H4 (cell line): ENCODE measurements around the gene FNDC10. TPM values are rescaled to one million over a fixed set of nuclear protein-coding genes. Genes with fewer than 3 reads are reported as not detected.
"Not testable (repeated sequence)": the region's sequence is repeated elsewhere in the genome, so short reads cannot be mapped to it uniquely, and the experiment has no call there.

Experiments
- DNase-seq: peaks from one replicate; pipeline ENCODE4 v3.0.0-alpha.2; 2015; ENCODE audit warnings: low spot score
- total RNA-seq: library from RNA; depleted of rRNA; stranded (reverse); fragments of >200 nt; shearing (Covaris generic); gene quantifications from 2 replicates; pipeline ENCODE4 v1.2.3, GENCODE V29; 2014

The FNDC10 gene
- total RNA-seq, 1 experiment from 2014 or later: 0.85 TPM

DNA sequence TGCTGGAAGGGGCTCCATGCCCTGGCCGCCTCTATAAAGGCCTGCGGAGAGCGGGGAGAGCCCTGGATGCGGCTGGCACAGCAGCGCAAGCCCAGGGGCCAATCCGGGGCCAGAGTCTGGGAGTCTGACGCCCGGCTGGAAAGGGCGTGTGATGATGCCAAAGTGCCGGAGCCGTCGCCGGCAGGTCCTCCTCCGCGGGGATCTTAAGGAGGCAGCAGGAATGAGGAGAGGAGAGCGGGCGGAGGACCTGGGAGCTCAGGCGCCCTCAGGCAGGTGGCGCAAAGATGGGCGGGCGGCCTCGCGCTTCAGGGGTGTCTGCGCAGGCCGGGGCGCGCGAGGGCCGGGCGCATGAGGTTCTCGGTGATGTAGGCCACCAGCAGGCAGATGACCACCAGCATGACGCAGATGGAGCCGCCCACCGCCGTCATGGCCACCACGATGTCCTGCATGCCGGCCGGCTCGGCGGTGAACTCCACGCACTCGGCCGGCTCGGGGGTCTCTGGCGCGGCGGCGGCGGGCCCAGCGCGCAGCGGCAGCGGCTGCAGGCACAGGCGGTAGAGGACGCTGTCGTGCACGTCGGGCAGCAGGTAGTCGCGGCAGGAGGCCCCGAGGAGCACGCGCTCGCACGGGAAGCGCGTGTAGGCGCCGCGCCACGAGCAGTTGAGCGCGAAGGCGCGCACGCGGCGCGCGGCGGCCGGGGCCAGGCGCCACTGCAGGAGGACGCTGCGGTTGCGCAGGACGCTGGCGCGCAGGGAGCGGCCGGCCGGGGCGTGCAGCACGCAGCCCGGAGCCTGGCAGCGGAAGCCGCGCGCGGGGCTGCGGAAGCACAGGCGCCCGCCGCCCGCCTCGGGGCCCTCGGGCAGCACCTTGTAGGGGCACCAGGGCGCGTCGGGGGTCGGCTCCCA lies 653 bp downstream of the FNDC10 start:
- DNase-seq: no peak

DNA sequence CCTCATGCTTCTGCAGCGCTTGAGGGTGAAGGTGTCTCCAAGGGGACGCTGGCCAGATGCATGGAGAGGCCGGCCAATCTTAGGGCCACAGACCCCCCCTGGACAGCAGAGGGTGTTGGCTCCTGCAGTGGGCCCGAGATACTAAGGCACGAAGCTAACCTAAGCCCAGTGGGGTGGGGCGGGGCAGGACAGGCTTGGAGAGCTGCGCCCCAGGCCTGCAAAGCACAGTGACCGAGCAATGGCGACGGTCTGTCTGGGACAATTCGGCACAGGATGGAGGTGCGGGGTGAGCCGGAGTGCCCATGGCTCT lies 1.3 kb downstream of the FNDC10 start:
- no peak for DNase-seq

DNA sequence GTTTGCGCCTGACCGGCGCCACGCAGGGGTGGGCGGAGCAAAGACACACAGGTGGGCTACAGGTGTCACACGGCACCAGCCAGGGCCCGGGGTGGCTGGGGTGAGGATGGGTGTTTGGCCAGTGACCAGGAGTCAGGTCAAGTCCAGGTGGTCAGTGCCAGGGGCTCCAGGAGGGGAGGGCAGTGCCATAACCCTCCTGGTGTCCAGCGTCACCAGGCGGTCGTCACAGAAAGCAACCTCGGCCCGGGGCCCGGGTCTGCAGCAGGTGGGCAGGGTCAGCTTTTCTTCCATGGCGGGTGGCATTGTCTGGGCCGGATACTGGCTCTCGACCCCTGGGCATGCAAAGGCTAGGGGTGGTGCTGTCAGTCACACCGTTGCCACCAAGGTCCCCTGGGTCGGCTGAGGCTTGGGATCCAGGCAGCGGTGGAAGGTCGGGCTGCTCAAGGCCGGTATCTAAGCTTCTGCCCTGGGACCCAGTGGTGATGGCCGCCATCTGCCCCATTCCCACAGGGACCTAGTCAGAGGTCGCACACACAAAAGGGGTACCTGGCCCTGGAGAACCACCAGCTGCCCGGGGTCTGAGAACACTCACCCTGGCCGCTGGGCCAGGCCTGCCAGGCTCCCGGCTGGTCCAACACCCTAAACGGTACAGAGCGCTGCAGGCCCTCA lies 1.8 kb downstream of the FNDC10 start:
- DNase-seq: no peak

DNA sequence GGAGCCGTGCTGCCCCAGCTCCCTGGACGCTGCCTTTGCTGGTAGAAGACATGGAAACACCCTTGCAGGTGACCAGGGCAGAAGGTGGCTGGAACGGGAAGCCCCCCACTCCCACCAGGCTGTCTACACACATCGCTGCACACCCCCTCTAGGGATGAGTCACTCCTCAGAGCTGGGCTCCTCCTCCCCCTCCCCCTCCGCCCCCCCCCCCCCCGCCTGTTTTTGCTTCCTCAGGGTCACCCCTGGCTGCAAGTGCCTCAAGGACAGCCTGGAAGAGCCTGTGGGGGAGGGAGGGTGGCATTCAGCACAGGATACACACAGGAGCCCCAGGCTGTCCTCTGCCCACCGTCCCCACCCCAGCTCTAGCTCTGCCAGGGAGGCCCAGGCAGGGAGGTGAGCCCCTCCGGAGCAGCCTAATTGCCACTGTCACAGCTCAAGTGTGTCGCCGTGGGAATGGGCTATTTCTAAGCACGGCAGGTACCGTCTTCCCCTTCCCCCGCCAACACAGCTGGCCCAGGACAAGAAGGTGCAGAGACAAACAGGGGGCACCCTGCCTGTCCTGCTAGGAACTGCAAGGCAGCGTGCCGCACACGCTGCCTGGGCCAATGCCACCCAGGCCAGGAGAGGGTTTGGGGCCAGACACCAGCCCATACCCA lies 2.5 kb downstream of the FNDC10 start:
- DNase-seq: no peak

DNA sequence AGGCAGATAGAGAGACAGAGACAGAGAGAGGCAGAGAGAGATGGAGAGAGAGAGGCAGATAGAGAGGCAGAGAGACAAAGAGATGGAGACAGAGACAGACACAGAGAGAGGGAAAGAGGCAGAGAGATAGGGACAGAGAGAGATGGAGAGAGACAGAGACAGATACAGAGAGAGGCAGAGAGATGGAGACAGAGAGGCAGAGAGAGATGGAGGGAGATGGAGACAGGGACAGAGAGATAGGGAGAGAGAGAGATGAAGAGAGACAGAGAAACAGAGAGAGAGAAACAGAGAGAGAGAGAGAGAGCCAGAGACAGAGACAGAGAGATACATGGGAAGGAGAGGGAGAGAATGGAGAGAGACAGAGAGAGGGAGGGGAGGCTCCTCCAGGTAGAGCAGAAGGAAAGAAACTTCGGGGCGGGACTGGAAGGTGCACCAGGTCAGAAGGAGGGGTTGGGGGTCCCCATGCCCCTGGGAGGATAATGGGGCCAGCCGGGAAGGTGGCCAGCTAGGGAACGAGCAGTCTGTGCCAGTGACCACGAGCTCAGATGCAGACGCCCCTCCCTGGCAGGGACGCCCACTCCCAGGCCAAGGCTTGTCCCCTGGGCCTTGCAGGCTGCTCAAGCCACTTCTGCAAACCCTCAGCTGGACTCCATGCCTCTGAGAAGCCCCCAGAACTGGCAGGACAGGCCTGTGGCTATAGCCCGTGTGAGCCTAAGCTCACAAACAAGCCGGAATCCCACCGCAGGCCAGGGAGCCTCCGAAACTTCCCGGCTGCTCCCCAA lies 3.3 kb downstream of the FNDC10 start:
- peak; percentile 5 for DNase-seq

- DNase-seq: not testable (repeated sequence)
Observed at GRCh38 chr1:1595341-1595740, 4.6 kb downstream of the FNDC10 start.

DNA sequence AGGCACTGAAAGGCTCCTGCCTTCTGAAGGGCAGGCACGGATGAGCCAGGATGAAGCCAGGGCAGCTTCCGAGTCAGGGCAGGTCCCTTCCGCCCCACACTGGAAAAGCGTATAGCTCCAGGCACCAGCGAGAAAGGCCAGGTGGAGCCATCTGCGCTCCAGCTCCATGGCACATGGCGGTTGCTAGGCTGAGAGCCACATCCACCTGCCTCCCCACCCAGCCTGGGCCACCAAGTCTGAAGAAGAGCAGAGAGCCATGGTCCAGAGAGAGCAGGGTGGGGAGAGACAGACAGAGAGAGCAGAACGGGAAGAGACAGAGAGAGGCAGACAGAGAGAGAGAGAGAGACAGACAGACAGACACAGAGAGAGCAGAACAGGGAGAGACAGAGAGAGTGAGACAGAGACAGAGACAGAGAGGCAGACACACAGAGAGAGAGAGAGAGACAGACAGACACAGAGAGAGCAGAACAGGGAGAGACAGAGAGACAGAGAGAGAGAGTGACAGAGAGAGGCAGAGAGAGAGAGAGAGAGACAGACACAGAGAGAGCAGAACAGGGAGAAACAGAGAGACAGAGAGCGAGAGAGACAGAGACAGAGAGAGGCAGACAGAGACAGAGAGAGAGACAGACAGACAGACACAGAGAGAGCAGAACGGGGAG lies 5.2 kb downstream of the FNDC10 start:
- DNase-seq: peak; percentile 26

- peak; percentile 2 for DNase-seq
Observed at GRCh38 chr1:1593834-1594601, 5.9 kb downstream of the FNDC10 start.

DNA sequence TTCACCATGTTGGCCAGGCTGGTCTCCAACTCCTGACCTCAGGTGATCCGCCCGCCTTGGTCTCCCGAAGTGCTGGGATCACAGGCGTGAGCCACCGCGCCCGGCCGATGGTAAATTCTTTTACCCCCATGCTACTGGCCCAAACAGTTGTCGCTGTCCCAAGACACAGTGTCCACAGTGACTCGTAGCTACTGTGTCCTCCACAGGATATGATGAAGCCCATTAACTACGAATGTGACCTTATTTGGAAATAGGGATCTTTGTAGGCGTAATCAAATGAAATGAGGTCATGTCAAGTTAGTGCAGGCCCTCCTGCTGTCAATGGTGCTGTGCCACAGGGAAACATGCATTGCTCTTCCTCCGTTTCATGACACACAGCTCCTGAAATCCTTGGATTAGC lies 8.5 kb downstream of the FNDC10 start:
- DNase-seq: peak; percentile 50

DNA sequence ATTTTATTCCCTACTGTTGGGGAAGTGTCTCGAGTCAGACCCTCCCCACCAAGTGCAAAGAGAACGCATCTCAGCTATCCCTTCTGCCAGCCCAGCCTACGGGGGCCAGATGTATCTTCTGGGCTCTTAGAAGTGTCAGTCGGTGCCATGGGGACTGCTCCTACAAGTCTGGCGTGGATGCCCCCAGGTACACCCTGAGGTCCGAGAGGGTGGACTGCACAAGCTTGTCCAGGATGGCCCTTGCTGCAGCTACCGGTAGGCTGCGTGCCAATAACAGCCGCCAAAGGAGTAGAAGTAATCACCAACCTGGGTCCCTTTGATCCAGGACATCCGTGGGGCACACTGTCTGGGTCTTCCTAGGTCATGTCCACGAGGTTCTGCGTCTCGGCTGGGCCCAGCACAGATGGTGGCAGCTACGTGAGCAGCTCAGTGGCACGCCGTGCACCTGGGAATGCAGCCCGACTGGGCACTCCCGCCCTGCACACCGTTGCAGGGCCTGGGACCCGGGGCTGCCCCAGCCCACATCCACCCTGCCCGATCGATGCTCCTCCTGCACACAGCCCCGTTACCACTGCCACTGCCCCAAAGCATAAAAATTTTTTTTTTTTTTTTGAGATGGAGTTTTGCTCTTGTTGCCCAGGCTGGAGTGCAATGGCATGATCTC lies 16.5 kb downstream of the FNDC10 start:
- DNase-seq: no peak

GRCh38 chr1:1582585-1583346 lies 17.2 kb downstream of the FNDC10 start:
- DNase-seq: no peak

- no peak for DNase-seq
Observed at GRCh38 chr1:1578371-1578940, 21.5 kb downstream of the FNDC10 start.

GRCh38 chr1:1577367-1578011 lies 22.4 kb downstream of the FNDC10 start:
- no peak for DNase-seq

- DNase-seq: peak; percentile 90
Observed at GRCh38 chr1:1574721-1575537, 25.0 kb downstream of the FNDC10 start, which contains the start of gene SSU72. Gene SSU72, minus strand, starts transcription at chr1:1574863. Its CDS starts 306 bp downstream, at chr1:1574557.

DNA sequence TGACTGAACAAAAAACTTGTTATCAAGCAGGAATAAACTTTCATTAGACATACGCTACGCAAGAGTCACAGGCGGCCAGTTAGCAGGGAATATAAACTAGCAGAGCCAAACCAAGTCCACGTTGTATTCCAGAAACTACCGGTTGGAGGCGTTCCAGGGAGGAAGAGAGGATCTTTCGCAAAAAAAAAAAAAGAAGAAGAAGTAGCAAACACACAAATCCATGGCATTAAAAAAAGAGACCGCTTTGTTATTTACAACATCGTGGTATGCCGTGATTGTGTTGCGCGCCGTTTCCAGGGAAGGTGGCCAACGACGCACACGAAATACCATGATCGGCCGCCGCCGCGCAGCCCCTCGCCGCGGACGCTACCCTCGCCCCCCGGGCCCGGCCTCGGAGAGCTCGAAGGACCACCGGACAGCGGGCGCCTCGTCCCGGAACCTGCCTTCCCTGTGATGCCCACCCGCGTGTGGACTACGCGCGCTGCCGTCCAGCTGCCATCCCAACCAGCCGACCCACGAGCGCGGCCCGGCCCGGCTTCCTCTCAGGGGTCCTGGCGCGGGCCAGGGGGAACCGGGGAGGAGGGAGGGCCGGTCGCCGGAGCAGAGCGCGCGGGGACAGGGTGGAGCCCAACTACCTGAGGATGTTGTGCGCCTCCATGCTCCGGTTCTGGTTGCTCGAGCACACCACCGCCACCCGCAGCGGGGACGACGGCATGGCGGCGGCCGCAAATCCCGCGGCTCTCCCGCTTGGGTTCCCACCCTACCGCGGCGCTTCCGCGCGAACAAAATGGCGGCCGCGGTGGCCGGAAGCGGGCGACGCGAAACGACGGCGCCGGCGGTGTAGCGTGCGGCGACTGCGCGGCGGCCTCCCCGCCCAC lies 25.9 kb downstream of the FNDC10 start:
- peak; percentile 48 for DNase-seq

DNA sequence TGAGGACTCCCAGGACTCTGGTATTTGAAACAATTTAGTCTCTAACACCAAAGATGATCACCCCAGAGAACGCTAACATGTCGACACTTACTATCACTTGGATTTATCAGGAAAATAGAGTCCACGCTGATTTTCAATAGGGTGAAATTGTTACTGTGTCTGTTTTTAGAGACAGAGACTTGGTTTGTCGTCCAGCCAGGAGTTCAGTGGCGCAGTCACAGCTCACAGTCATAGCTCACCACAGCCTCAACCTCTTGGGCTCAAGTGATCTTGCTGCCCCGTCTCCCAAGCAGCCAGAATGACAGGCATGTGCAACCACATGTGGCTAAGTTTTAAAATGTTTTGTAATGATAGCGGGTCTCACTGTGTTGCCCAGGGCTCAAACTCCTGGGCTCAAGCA lies 30.6 kb downstream of the FNDC10 start:
- no peak for DNase-seq
